HG03135 (cell line): Measurements from ENCODE around the gene CHCHD1.
A peak's percentile ranks its signal among the peaks of the same experiment; 100 is the strongest.
"Not testable (repeated sequence)": the region's sequence is repeated elsewhere in the genome, so short reads cannot be mapped to it uniquely, and the experiment has no call there.

ENCODE experiments used
- ATAC-seq: cut with Tn5 transposase; IDR thresholded peaks from one replicate; pipeline ENCODE4 v1.9.1; 2021; ENCODE audit warnings: mild to moderate bottlenecking, moderate library complexity; ENCODE audit not compliant: unreplicated experiment

CHCHD1 gene

DNA sequence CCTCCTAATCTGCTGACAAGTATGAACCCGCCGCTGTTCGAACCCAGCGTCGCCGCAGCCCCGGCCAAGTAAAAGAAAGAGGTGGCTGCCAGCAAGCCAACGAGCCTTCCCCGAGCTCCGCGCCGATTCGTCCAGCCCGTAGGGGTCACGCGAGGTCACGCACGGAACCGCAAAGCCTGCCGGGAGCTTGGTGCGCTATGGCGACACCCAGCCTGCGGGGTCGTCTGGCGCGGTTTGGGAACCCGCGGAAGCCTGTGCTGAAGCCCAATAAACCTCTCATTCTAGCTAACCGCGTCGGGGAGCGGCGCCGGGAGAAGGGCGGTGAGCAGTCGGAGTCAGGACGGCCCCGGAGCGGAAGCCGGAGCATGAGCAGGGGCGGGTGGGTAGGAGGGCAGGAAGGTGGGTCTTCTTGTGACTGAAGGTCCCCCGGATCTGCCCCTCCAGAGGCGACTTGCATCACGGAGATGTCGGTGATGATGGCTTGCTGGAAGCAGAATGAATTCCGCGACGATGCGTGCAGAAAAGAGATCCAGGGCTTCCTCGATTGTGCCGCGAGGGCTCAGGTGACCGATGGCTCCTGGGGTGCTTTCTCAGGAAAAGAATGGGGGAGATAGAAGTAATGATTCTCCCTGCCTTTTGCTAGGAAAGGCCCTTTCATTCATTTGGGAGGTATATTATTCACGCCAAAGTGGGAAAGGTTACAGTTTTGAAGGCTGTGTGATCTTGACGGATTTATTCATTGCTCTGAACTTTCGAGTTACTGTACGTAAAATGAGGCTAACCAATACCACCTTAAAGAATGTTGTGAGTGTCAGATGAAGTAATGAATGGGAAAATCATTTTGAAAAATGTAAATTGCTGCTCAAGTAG lies at the start of gene CHCHD1:
TSS of gene CHCHD1 (plus strand) at position 170 of the 870 bp plus-strand sequence. CDS start at position 198, 28 bp downstream.
- peak; percentile 58 for ATAC-seq

DNA sequence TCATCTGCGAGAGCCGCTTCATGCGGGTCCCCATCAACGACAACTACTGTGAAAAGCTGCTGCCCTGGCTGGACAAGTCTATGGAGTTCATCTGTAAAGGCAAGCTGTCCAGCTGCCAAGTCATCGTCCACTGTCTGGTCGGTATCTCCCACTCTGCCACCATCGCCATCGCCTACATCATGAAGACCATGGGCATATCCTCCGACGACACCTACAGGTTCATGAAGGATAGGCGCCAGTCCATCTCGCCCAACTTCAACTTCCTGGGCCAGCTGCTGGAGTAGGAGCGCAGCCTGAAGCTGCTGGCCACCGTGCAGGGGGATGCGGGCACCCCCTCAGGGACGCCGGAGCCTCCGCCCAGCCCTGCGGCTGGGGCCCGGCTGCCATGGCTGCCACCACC lies 49.4 kb upstream of the CHCHD1 start:
- no peak for ATAC-seq

GRCh38 chr10:73732931-73733623 lies 48.8 kb upstream of the CHCHD1 start:
- ATAC-seq: no peak

DNA sequence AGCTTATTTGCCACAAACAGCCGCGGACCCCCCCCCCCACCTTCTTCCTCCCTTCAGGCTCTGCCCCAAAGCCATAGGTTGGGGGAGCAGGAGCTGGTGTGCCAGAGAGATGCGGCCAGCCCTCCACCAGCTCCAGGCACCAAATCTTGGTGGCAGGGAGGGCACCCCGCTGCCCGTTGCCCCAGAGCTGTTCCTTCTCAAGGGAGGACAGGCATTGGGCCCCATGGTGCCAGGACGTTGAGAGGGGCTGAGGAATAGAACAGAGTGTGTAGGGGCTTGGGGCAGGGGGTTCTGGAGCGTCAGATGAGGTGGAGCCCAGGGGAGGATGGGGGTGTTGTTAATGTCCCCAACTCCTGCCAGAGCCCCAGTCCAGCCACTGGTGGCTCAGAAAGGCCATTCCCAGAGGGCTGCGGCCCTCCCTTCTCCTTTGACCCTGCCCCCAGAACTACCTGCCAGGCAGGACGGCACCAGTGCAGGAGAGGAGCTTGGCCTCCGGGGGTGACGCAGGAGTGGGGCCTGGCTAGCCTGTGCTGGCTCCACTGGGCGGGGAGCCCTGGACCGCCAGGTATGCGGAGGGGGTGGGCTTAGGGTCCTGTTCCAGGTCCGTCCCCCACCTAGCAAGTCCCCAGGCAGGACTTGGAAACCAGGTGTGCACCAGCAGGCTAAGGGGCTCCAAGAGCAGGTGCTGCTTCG lies 47.7 kb upstream of the CHCHD1 start:
- ATAC-seq: no peak

- ATAC-seq: no peak
Observed at GRCh38 chr10:73734796-73735305, 47.0 kb upstream of the CHCHD1 start.

- not testable (repeated sequence) for ATAC-seq
Observed at GRCh38 chr10:73740501-73741254, 41.2 kb upstream of the CHCHD1 start.

GRCh38 chr10:73742454-73742734 lies 39.5 kb upstream of the CHCHD1 start:
- ATAC-seq: no peak

GRCh38 chr10:73743327-73743904 lies 38.4 kb upstream of the CHCHD1 start:
- no peak for ATAC-seq

- ATAC-seq: peak; percentile 77
Observed at GRCh38 chr10:73743905-73744663, 37.8 kb upstream of the CHCHD1 start, which contains the start of gene SEC24C. SEC24C (plus strand) TSS chr10:73744372; CDS start chr10:73746833, 2,461 bp downstream.

GRCh38 chr10:73744664-73744975 lies 37.2 kb upstream of the CHCHD1 start:
- peak; percentile 20 for ATAC-seq

DNA sequence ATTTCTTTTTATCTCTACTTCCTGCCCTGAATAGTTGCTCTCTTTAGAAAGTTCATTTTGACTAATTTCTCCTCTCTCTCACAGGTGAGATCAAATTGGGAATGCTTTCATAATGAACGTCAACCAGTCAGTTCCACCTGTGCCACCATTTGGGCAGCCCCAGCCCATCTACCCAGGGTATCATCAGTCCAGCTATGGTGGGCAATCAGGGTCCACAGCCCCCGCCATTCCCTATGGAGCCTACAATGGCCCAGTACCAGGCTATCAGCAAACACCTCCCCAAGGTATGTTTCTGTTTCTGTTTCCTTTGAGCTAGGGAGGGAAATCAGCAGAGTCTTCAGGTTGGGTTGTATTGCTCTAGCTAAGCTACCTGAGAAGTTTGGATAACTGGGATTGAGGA lies 35.1 kb upstream of the CHCHD1 start:
- ATAC-seq: no peak

DNA sequence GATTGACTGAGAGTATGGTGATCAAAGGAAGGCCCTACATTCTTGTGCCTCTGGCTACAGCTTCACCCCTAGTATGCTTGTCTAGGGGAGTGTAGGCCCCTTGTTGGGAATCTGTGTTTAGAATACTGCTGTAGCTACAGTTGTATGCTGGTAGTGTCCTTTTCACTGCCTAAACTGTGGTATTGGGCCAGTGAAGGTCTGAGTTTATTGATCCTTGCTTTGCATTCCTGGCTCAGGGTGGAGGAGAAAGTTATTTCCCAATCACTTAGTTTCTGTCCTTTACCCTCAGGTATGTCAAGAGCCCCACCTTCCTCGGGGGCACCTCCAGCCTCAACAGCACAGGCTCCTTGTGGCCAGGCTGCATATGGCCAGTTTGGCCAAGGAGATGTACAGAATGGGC lies 31.0 kb upstream of the CHCHD1 start:
- ATAC-seq: no peak

DNA sequence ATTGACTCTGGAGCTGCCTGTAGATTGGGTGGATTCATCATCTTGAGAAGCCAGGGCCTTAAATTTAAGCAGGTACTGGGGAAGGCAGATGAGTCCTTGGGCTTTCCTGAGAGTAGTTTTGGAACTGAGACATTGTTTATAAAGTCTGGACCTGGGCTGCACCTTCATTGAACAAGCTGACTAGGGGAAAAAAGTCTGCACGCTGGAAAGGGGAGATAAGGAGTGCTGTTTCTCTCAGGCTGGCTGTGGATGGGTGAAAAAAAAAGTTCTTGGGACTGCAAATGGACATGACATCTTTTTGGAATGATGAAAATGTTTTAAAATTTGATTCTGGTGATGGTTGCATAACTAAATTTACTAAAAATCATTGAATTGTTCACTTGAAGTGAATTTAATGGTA lies 25.7 kb upstream of the CHCHD1 start:
- no peak for ATAC-seq

GRCh38 chr10:73758704-73759511 lies 22.9 kb upstream of the CHCHD1 start:
- ATAC-seq: no peak

GRCh38 chr10:73759512-73760115 lies 22.2 kb upstream of the CHCHD1 start:
- ATAC-seq: no peak

DNA sequence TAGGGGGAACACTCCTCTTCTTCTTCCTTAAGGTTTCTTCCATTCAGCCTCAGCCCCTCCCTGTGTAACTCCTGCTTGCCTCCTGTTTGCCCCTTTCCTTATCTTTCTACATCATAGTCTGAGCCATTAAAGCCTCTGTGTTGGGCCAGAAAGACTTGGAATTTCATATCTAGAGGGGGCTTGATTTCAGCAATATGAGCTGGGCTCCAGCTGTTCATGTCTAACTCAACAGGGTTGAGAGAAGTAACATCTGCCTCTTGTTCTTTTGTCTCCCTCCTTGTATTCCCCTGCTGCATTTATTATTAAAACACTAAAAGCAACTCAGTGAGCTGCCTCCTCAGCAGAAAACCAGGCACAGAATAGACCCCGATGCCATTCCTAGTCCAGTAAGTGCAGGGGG lies 20.1 kb upstream of the CHCHD1 start:
- ATAC-seq: no peak

GRCh38 chr10:73762915-73763314 lies 18.9 kb upstream of the CHCHD1 start:
- no peak for ATAC-seq

DNA sequence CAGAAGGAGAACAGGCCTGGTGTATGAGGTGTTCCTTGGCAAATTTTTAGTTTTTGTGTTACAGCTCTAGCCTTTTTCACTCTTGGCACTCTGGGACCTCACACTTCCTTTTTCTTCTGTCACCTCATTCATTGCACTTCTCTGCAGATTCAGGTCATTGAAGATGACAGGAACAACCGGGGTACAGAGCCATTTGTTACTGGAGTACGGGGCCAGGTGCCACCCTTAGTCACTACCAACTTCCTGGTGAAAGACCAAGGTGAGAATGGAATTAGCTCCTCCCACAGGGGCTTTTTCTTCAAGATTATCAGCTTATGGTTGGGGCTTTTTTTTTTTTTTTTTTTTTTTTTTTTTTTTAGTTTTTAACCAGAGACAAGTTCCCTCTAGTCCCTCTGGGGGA lies 18.5 kb upstream of the CHCHD1 start:
- no peak for ATAC-seq

- no peak for ATAC-seq
Observed at GRCh38 chr10:73765066-73765465, 16.8 kb upstream of the CHCHD1 start.
